Activated CD8-positive, alpha-beta memory T cell treated with anti-CD3 and anti-CD28 coated beads, Interleukin-2, amount 50 U/mL, for 1 hour (primary cell): ENCODE data around the gene OGDHL.
"Not testable (repeated sequence)": the region's sequence is repeated elsewhere in the genome, so short reads cannot be mapped to it uniquely, and the experiment has no call there.

Source experiments
- DNase-seq: peaks from one replicate; pipeline ENCODE4 v3.0.0-alpha.2; 2020; ENCODE audit errors: extremely low read depth

Gene OGDHL

GRCh38 chr10:49740346-49741107 is 21.6 kb downstream of the OGDHL start:
- DNase-seq: no peak

DNA sequence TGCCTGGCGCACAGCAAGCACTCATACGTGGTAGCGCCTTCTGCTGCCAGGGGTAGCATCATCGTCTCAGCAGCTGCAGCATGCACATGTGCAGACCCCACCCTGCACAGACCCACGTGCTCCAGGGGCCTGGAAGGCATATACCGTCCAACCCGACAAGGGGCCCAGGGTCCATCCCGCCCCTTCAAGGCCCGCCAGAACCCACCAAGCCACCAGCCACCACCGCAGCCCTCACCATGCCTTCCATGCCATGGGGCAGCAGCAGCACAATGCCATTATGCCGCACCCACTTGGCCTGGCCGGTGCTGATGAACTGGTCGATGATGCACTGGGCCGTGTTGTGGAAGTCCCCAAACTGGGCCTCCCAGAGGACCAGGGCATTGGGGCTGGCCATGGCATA is 22.7 kb downstream of the OGDHL start:
- no peak for DNase-seq

DNA sequence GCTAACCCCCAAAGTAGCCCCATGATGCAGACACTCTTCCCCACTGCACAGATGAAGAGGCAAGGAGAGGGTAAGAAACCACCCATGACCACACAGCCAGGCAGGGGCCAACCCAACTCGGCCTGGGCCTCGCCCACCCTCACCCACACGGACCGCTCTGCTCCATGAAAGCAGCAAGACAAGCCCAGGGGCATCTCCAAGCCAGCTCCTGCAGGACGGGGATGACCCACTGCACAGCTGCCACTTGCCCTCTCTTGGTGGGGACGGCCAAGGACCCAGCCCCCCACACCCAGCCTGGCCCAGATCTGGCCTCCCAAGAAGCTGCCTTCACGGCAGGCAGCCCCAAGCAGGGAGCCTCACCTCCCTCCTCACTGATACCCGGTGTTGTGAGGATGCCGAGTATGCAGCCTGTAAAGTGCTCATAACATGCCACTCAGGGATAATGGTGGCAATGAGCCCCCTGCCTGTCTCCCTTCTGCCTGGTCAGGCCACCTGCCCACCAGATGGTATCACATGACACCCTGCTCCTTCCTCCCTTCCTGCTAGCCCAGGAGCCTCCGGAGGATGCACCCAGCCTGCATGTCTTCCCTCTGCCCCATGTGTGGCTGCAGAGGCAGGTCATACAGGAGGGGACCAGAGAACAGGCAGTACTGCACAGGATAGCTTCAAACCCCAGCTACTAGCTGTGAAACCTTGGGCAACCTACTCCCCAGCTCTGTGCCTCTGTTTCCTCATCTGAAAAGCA is 23.3 kb downstream of the OGDHL start:
- DNase-seq: no peak

- no peak for DNase-seq
Observed at GRCh38 chr10:49737474-49738201, 24.5 kb downstream of the OGDHL start.

GRCh38 chr10:49736564-49737113 is 25.5 kb downstream of the OGDHL start:
- DNase-seq: no peak

DNA sequence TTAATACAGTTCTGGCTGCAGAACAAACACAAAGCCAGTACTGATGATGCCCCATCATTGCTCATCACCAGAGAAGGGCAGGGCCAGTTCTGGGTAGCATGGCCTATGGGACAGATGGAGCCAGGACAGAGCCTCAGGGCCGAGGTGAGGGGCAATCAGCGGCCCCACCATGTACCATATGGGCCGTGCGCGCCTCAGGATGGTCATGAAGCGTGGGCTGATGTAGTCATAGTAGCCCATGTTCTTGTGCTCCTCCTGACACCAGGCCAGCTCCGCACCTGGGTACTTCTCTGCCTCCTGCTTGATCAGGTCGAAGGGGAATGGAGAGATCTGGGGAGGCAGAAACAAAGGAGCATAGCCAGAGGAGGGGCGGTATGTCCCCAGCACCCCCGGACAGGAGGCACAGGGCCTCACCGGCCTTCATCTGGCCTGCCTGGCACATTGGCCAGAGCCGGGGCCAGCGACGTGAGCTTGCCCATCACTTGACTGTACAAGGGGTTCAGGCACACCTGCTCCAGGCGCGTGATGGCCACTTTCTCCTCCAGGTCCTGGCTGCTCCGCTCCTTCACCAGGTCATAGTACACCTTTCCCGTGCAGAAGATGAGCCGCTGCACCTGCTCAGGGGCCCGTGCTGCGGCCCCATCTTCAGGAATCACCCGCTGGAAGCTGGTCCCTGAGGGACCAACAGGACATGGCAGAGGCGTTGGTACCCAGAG is 26.1 kb downstream of the OGDHL start:
- no peak for DNase-seq

GRCh38 chr10:49735161-49735560 is 27.0 kb downstream of the OGDHL start:
- DNase-seq: no peak

DNA sequence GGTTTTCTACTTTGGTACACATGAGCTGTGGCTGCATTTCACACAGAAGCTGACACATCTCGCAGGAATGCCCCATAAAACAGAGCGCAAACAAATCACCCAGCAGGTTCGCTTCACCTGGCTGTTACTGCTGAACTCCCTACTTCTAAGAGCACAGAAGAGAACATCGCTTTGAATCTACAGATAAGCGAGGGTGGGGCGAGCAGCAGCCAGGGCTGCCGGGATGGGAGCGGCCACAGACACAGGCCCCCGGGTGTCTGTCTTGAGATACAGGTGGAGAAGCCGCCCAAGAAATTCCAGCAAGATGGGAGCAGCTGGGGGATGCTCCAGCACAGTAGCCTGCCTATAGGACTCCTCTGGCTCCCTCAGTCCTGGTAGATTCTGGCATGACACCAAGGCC is 27.4 kb downstream of the OGDHL start:
- no peak for DNase-seq

- no peak for DNase-seq
Observed at GRCh38 chr10:49733866-49734265, 28.3 kb downstream of the OGDHL start.

DNA sequence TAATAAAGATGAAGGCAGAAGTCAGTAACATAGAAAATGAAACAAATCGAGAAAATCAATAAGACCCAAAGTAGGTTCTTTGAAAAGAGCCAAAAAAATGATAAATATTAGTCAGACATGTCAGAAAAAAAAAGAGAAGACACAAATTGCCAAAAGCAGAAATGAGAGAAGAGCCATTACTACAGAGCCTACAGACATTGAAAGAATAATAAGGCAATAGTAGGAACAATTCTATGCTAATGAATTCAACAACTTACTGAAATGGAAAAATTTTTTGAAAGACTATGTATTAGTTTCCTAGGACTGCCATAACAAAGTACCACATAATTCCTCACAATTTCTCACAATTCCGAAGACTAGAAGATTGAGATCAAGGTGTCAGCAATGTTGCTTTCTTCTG is 35.5 kb downstream of the OGDHL start:
- DNase-seq: no peak

GRCh38 chr10:49715157-49715556 is 47.0 kb downstream of the OGDHL start:
- not testable (repeated sequence) for DNase-seq

DNA sequence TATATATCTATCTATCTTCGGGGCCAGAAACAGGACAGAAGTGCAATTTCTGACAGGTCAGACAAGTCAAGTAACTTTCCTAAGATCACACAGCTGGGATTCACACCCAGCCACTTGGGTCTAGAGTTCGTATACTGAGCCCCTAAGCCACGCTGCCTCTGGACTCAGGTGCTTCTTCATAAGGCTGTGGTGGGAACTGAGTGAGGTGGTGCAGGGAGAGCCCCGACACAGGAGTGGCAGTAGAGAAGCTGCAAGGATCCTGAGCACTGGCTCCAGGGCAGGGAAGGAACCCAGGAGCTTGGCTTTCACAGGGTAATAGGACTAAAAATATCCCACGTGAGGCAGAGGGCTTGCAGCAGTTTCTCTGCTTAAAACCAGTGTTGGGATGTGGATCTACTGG is 48.9 kb downstream of the OGDHL start:
- DNase-seq: no peak

DNA sequence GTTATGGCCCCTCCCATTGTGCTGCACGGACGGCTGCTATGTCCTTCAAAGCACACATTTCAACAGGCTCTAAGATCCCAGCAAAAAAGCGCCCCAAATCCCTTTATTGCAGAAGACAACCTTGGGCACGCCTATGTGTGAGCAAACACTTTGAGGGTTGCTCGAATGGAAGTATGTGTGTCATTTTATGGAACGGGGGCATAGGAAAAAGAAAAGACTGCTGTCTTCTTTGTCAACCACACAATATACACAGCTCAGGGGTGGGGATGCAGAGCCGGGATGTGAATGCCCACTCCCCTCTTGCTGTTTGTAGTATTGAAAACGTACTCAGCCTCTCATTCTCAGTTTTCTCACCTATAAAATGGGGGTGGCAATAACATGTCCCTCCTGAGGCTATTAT is 50.6 kb downstream of the OGDHL start:
- no peak for DNase-seq

DNA sequence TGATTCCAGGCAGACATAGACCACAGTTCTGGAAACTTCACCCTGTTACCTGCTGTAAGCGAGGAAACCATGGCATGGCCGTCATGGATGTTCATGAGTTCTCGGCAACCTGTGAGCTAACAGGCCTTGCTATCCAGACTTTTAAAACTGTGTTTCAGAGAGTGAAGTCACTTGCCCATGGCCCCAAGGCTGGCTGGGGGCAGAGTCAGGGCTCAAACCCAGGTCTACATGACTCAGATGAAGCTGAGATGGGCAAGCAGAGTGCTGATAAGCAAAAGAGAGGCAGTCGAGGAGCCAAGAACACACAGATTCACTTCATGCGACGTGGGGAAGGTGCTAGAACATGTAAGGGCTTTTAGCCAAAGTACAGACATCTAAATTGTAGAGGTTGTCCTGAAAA is 51.2 kb downstream of the OGDHL start:
- no peak for DNase-seq

GRCh38 chr10:49709934-49710333 is 52.2 kb downstream of the OGDHL start:
- DNase-seq: no peak

- DNase-seq: no peak
Observed at GRCh38 chr10:49707585-49707984, 54.5 kb downstream of the OGDHL start.

GRCh38 chr10:49700997-49701396 is 61.1 kb downstream of the OGDHL start:
- DNase-seq: no peak

GRCh38 chr10:49700211-49700610 is 61.9 kb downstream of the OGDHL start:
- DNase-seq: no peak

DNA sequence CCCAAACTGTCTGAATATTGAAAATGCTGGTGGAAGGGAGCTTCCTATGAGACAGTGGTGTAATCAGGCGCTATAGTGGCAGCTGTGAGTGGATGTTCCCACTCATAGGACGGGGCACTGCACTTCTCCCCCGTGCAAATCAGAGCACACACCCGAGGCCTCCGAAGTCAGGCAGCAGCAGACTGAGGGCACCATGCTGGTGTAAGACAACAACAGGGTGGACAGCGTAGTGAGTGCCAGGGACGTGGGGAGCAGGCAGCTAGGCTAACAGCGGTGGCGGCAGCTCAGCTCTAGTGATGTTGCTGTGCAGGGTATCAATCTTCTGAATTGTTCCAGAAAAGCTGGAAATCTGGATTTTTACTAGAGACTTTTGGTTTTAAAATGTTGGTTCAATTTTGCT is 63.4 kb downstream of the OGDHL start:
- no peak for DNase-seq

- DNase-seq: no peak
Observed at GRCh38 chr10:49696311-49696710, 65.8 kb downstream of the OGDHL start.

DNA sequence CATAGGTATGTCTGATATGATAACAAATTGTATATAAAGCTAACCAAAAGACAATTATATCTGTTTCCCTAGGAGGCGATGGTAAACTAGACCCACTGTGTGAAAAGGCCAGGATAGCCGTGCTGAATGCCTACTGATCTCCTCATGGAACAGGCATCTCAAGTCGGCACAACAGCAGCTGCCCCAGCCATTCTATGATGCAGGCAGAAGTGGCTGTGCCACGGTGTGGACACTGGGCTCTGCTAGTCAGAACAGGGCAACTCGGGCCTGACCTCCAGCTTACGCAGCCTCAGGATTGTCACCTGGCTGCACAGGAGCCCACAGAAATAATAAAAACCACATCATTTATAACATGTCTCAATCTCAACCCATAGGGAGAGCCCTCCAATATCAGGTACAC is 67.7 kb downstream of the OGDHL start:
- no peak for DNase-seq

GRCh38 chr10:49691588-49691987 is 70.5 kb downstream of the OGDHL start:
- DNase-seq: no peak
